Measurements from ENCODE around the gene ZCCHC12.
"Not testable (repeated sequence)": the region's sequence is repeated elsewhere in the genome, so short reads cannot be mapped to it uniquely, and the experiment has no call there.

DNA sequence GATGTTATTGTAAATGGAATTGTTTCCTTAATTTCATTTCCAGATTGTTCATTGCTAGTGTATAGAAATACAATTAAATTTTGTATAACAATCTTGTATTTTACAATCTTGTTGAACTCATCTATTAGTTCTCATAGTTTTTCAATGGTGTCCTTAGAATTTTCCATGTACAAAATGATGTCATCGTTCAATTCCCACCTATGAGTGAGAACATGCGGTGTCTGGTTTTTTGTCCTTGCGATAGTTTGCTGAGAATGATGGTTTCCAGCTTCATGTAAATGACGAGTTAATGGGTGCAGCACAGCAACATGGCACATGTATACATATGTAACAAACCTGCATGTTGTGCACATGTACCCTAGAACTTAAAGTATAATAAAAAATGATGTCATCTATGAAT lies 6.4 kb upstream of the ZCCHC12 start:
- TF ChIP-seq, protein P1, sequence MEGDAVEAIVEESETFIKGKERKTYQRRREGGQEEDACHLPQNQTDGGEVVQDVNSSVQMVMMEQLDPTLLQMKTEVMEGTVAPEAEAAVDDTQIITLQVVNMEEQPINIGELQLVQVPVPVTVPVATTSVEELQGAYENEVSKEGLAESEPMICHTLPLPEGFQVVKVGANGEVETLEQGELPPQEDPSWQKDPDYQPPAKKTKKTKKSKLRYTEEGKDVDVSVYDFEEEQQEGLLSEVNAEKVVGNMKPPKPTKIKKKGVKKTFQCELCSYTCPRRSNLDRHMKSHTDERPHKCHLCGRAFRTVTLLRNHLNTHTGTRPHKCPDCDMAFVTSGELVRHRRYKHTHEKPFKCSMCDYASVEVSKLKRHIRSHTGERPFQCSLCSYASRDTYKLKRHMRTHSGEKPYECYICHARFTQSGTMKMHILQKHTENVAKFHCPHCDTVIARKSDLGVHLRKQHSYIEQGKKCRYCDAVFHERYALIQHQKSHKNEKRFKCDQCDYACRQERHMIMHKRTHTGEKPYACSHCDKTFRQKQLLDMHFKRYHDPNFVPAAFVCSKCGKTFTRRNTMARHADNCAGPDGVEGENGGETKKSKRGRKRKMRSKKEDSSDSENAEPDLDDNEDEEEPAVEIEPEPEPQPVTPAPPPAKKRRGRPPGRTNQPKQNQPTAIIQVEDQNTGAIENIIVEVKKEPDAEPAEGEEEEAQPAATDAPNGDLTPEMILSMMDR (IDR thresholded peaks at IDR 0.05), result not testable (repeated sequence)
- not testable (repeated sequence) for TF ChIP-seq POLR2A (IDR thresholded peaks at IDR 0.05)

Measured in testis (tissue), 2 donors.